Measurements from ENCODE around the gene IL1RAP.

DNA sequence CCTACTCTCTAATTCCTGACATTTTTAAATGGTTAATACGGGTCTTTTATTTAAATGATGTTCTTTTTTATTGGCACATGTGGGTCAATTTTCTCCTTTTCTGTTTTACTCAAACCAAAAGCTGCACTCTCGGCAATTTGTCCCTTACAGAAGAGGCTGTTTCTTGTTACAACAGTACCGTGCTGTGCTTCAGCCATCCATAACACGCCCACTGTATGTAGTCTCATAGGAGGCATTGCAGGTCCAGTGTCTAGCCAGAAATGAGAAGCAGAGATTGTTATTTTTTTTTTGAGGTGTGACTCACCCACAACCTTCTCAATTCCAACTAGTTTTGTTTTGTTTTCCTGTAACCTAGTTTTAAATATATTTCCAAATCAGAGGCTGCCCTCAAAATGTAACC is 184.0 kb downstream of the IL1RAP start:
- TF ChIP-seq POLR2A (IDR thresholded peaks at IDR 0.05), result no peak
- TF ChIP-seq, protein P1, sequence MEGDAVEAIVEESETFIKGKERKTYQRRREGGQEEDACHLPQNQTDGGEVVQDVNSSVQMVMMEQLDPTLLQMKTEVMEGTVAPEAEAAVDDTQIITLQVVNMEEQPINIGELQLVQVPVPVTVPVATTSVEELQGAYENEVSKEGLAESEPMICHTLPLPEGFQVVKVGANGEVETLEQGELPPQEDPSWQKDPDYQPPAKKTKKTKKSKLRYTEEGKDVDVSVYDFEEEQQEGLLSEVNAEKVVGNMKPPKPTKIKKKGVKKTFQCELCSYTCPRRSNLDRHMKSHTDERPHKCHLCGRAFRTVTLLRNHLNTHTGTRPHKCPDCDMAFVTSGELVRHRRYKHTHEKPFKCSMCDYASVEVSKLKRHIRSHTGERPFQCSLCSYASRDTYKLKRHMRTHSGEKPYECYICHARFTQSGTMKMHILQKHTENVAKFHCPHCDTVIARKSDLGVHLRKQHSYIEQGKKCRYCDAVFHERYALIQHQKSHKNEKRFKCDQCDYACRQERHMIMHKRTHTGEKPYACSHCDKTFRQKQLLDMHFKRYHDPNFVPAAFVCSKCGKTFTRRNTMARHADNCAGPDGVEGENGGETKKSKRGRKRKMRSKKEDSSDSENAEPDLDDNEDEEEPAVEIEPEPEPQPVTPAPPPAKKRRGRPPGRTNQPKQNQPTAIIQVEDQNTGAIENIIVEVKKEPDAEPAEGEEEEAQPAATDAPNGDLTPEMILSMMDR (IDR thresholded peaks at IDR 0.05), result no peak
